Activated naive CD4-positive, alpha-beta T cell treated with anti-CD3 and anti-CD28 coated beads, Interleukin-2, amount 10 ng/mL, durations not matched to agents 7 days and 5 days (primary cell): ENCODE data around the gene FKBP1A.
"Not testable (repeated sequence)": the region's sequence is repeated elsewhere in the genome, so short reads cannot be mapped to it uniquely, and the experiment has no call there.

Experiments
- CTCF ChIA-PET: fragments of 350-600 bp; sonication (Branson Sonifier 250); formaldehyde crosslinking; loops from one replicate; lab custom pipeline; 2021; ENCODE audit warnings: antibody characterized with exemption; lab: Charles Lee
- DNase-seq: peaks from one replicate; pipeline ENCODE4 v3.0.0-alpha.2; 2020
- H3K27ac Mint-ChIP-seq: one replicate; pipeline ENCODE4 v1.8.0; 2021; ENCODE audit warnings: mild to moderate bottlenecking, moderate library complexity, mixed read lengths
- H3K27me3 Mint-ChIP-seq: one replicate; pipeline ENCODE4 v1.8.0; 2021; ENCODE audit warnings: mild to moderate bottlenecking, mixed read lengths
- H3K36me3 Mint-ChIP-seq: one replicate; pipeline ENCODE4 v1.8.0; 2021; ENCODE audit warnings: mixed read lengths
- H3K4me1 Mint-ChIP-seq: one replicate; pipeline ENCODE4 v1.8.0; 2021; ENCODE audit warnings: mixed read lengths
- H3K4me3 Mint-ChIP-seq: one replicate; pipeline ENCODE4 v1.8.0; 2021; ENCODE audit warnings: mild to moderate bottlenecking, moderate library complexity, mixed read lengths
- H3K9me3 Mint-ChIP-seq: one replicate; pipeline ENCODE4 v1.8.0; 2021; ENCODE audit warnings: mixed read lengths

Gene FKBP1A

DNA sequence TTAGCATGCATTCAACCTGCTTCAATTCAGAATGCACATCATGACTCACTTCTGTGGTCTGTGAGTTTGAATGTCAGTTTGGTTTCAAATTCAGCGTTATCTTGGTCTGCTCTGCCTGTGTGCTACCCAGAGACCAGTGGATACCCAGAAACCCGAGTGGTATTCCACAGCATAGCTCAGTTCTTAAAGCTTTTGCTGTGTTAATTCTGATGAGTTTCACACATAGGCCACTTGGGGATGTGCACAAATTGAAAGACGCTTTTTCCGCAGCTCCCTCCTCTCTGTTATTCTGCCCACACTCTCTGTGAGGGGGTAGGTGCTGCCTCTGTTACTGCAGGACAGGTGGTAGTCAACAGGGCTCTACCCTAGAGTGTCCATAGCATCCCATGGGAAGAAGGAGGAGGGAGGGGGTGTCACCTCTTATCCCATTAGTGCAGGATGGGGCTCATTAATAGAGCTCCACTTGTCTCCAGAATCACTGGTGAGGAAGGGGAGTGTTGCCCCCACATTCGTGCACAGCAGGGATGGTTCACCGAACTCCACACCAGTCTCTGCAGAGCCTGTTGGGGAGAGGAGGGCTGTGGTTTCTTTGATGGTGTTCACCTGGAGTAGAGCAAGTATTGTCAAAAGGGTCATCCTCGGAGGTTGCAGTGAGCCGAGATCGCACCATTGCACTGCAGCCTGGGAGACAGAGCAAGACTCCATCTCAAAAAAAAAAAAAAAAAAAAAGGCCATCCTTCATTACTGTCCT, 34.8 kb downstream of the FKBP1A start:
- Mint-ChIP-seq H3K27ac (peak overlapping the region; percentile 82), H3K27me3 (no peaks in the 10 kb centered on the region), H3K4me1 (peaks cover 54% of the 10 kb centered on the region), H3K9me3 (peaks cover 16% of the 10 kb centered on the region), H3K36me3 (peaks cover 83% of the 10 kb centered on the region), H3K4me3 (peak overlapping the region; percentile 47)
- CTCF ChIA-PET = interaction anchor here (0.6 to 1.3 kb wide), 4 partner anchors 19 to 34 kb away, joined by 3 read pairs; no protein-coding TSS in a partner anchor
- DNase-seq = peak; percentile 42

DNA sequence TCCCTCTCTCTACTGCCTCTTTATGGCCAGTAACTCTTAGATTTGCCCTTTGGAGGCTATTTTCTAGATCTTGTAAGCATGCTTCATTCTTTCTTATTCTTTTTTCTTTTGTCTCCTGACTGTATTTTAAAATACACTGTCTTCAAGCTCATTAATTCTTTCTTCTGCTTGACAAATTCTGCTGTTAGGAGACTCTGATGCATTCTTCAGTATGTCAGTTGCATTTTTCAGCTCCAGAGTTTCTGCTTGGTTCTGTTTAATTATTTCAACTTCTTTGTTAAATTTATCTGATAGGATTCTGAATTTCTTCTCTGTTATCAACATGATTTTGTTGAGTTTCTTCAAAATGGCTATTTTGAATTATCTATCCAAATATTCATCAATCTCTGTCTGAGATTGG, 38.9 kb downstream of the FKBP1A start:
- Mint-ChIP-seq H3K27ac (no peak overlapping the region), H3K9me3 (peaks cover 32% of the 10 kb centered on the region), H3K36me3 (peaks cover 75% of the 10 kb centered on the region), H3K4me1 (peaks cover 15% of the 10 kb centered on the region), H3K27me3 (no peaks in the 10 kb centered on the region), H3K4me3 (no peak overlapping the region)
- DNase-seq = no peak
- CTCF ChIA-PET = no interaction called here

DNA sequence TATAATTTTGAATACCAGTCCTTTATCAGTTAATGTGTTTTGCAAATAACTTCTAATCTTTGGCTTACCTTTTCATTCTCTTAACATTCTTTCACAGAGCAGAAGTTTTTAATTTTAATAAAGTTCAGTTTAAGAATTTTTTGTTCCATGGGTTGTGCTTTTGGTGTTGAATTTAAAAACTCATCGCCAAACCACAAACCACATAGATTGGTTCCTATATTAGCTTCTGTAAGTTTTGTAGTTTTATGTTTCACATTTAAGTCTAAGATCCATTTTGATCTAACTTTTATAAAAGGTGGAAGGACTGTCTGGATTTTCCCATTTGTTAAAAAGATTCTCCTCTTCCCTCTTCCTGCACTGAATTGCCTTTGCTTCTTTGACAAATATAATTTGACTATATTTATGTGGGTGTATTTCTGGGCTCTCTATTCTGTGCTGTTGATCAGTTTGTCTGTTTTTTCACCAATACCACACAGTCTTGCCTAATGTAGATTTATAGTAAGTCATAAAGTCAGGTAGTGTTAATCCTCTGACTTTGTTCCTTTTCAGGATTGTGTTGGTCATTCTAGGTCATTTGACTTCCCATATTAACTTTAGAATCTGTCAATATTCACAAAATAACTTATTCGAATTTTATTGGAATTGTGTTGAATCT, 46.4 kb downstream of the FKBP1A start:
- peaks cover 27% of the 10 kb centered on the region for H3K9me3 Mint-ChIP-seq
- CTCF ChIA-PET = interaction anchor here (1.3 kb wide), 1 partner anchor 13 kb away, joined by 3 read pairs; no protein-coding TSS in a partner anchor
- H3K4me1 Mint-ChIP-seq = peaks cover 29% of the 10 kb centered on the region
- no peak overlapping the region for H3K4me3 Mint-ChIP-seq
- H3K27me3 Mint-ChIP-seq = no peaks in the 10 kb centered on the region
- H3K36me3 Mint-ChIP-seq = peaks cover 38% of the 10 kb centered on the region
- H3K27ac Mint-ChIP-seq = peak overlapping the region; percentile 38
- DNase-seq = no peak

DNA sequence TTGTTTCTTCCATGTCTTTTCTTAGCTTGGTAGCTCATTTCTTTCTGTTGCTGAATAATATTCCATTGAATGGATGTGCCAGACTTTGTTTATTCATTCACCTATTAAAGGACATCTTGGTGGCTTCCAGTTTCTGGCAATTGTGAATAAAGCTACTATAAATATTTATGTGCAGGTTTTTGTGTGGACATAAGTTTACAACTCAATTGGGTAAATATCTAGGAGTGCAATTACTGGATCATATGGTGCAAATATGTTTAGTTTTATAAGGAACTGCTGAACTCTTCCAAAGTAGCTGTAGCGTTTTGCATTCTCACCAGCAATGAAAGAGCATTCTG, 47.1 kb downstream of the FKBP1A start:
- CTCF ChIA-PET = interaction anchor here (1.3 kb wide), 1 partner anchor 13 kb away, joined by 3 read pairs; no protein-coding TSS in a partner anchor
- Mint-ChIP-seq H3K9me3 (peaks cover 24% of the 10 kb centered on the region), H3K27me3 (no peaks in the 10 kb centered on the region), H3K27ac (no peak overlapping the region), H3K4me1 (peaks cover 29% of the 10 kb centered on the region), H3K36me3 (peaks cover 31% of the 10 kb centered on the region), H3K4me3 (no peak overlapping the region)
- no peak for DNase-seq

DNA sequence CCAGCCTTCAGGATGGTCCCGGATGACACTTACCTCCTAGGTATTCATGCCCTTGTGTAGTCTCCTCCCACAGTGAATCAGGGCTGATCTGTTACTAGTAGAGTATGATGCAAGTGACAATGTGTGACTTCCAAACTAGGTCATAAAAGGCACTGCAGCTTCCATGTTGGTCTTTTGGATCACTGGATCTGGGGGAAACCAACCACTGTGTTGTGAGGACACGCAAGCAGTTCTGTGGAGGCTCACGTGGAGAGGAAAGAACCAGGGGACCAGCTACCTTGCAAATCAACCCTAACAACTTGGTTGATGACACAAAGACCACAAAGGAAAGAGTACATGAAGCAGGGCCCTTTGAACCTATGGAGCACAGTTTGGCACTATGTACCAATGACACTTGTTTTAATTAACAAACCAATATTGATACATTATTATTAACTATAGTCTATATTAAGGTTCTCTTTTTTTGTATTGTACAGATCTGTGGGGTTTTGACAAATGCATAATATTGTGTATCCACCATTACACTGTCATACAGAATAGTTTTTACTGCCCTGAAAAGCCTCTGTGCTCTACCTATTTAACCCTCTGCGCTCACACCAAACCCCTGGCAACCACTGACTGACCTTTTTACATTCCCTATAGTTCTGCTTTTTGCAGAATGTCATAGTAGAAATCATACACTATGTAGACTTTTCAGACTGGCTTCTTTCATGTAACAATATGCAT, 47.7 kb downstream of the FKBP1A start:
- Mint-ChIP-seq H3K27ac (peak overlapping the region; percentile 26), H3K4me1 (peaks cover 29% of the 10 kb centered on the region), H3K36me3 (peaks cover 26% of the 10 kb centered on the region), H3K9me3 (peaks cover 19% of the 10 kb centered on the region), H3K27me3 (no peaks in the 10 kb centered on the region), H3K4me3 (no peak overlapping the region)
- CTCF ChIA-PET = interaction anchor here (1.3 kb wide), 1 partner anchor 12 kb away, joined by 3 read pairs; no protein-coding TSS in a partner anchor
- no peak for DNase-seq

DNA sequence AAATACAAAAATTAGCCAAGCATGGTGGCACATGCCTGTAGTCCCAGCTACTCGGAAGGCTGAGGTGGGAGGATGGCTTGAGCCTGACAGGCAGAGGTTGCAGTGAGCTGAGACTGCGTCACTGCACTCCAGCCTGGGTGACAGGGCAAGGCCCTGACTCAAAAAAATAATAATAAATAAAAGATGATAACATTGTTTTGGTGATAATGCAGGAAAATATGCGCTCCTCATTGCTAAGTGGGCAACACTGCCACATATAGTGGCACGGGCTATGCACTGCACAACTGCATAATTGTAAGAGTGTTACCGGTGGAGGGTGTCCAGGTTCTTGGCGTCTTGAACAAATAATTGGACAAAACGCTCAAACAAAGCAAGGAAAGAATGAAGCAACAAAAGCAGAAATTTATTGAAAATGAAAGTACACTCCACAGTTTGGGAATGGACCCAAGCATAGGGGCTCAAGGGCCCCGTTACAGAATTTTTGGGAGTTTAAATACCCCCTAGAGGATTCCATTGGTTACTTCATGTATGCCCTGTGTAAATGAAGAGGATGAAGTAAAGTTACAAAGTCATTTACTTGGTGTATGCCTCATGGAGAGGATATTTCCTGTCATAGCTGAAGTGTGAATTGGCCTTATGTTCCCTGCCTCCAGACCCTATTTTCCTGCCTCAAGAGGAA, 49.3 kb downstream of the FKBP1A start:
- not testable (repeated sequence) for H3K27ac Mint-ChIP-seq, H3K27me3 Mint-ChIP-seq, DNase-seq, H3K4me3 Mint-ChIP-seq
- CTCF ChIA-PET = interaction anchor here (1.1 kb wide), 1 partner anchor 28 kb away, joined by 5 read pairs; no protein-coding TSS in a partner anchor
- peaks cover 20% of the 10 kb centered on the region for H3K36me3 Mint-ChIP-seq
- peaks cover 16% of the 10 kb centered on the region for H3K9me3 Mint-ChIP-seq
- H3K4me1 Mint-ChIP-seq = peaks cover 29% of the 10 kb centered on the region

DNA sequence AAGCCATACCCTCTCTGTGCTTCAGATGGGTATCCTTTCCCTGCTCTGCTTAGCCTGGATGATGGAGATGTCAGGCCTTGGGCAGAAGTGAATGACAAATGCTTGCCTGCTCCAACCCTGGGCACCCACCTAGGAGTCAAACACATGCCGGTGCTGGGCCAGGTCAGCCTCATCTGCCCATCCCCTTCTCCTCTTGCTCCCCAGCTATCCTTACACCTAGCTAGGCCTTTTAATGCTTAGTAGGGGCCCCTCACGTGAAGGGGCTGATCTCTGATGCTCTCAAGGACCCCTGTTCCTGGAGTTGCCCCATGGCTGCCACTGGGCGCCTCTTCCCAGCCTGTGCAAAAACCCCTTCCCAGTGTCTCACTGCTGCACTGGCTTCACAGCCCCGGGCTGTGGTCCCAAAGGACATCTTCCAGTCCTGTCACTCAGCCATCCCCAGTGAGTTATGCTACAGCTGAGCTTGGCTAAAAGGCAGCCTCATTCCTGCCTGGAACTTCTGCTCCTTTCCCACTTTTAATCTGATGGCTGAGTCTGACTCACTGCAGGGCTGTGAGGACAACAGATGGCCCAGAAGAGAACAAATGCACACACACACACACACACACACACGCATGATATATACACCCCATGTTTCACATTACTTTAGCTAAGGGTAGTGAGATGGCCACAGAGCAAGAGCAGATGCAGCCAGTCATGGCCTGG, 51.1 kb downstream of the FKBP1A start:
- peaks cover 13% of the 10 kb centered on the region for H3K36me3 Mint-ChIP-seq
- DNase-seq = no peak
- peaks cover 3% of the 10 kb centered on the region for H3K9me3 Mint-ChIP-seq
- H3K27ac Mint-ChIP-seq = no peak overlapping the region
- no peaks in the 10 kb centered on the region for H3K27me3 Mint-ChIP-seq
- H3K4me3 Mint-ChIP-seq = no peak overlapping the region
- CTCF ChIA-PET = no interaction called here
- H3K4me1 Mint-ChIP-seq = peaks cover 27% of the 10 kb centered on the region

DNA sequence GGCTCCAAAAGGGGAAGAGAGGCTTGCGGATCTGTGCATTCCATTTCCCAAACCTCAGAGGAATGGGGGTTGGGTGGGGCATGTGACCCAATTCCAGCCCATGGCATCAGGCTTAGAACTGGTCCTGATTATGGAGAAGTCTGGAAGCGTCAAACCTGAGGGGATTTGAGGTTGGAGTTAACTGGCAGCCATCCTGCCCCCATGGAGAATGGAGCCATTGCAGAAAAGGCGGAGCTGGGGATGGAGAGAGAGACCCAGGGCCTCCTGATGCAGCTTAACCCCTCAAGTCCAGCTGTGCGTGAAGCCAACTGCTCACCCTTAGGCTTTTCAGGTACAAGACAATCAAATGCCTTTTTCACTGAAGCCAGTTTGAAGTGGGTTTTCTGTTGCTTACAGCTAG, 54.1 kb downstream of the FKBP1A start:
- H3K4me3 Mint-ChIP-seq = no peak overlapping the region
- no peak overlapping the region for H3K27ac Mint-ChIP-seq
- CTCF ChIA-PET = interaction anchor here (0.6 kb wide), 1 partner anchor 26 kb away, joined by 3 read pairs; no protein-coding TSS in a partner anchor
- no peaks in the 10 kb centered on the region for H3K27me3 Mint-ChIP-seq
- H3K36me3 Mint-ChIP-seq = peaks cover 14% of the 10 kb centered on the region
- H3K9me3 Mint-ChIP-seq = no peaks in the 10 kb centered on the region
- no peak for DNase-seq
- peaks cover 27% of the 10 kb centered on the region for H3K4me1 Mint-ChIP-seq

DNA sequence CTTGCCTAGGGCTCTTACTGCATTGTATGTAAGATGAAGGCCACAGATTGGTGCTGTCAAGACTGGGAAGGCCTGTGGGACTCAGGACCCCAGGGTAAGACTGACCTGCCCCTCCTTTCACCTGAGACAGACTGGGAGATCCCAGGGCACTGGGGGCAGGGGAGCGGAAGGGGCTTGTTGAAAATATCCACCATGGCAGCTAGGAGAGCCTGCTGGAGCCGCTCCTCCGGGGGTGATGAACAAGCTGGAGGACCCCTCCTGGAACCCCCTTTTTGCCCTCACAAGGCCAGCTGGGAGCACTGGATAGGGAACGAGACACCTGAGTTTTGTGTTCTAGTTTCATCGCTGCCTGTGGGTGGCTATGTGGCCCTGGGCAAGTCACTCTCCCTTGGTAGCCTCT, 54.8 kb downstream of the FKBP1A start:
- CTCF ChIA-PET = no interaction called here
- Mint-ChIP-seq H3K9me3 (no peaks in the 10 kb centered on the region), H3K27ac (no peak overlapping the region), H3K36me3 (peaks cover 19% of the 10 kb centered on the region), H3K4me3 (no peak overlapping the region), H3K4me1 (peaks cover 27% of the 10 kb centered on the region), H3K27me3 (no peaks in the 10 kb centered on the region)
- DNase-seq = no peak

DNA sequence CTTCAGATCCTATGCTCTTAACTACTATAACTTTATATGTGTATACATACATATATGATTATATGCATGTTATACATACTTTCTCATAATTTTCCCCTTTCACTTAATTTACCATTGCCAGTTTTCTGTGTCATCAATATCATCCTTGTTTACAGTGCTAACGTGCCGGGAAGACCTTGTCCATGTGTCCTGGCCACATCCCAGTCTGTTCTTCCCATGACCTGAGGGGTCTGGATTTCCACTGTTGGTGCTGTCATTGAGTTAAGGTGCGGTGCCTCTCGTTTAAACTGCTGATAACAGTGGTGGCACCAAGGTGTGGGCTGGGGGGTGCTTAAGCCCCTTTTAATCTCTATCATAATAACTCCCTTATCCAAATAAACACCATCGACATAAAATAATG, 55.4 kb downstream of the FKBP1A start:
- H3K27me3 Mint-ChIP-seq = no peaks in the 10 kb centered on the region
- CTCF ChIA-PET = no interaction called here
- no peak for DNase-seq
- no peak overlapping the region for H3K27ac Mint-ChIP-seq
- no peak overlapping the region for H3K4me3 Mint-ChIP-seq
- peaks cover 32% of the 10 kb centered on the region for H3K4me1 Mint-ChIP-seq
- H3K9me3 Mint-ChIP-seq = no peaks in the 10 kb centered on the region
- H3K36me3 Mint-ChIP-seq = peaks cover 25% of the 10 kb centered on the region

DNA sequence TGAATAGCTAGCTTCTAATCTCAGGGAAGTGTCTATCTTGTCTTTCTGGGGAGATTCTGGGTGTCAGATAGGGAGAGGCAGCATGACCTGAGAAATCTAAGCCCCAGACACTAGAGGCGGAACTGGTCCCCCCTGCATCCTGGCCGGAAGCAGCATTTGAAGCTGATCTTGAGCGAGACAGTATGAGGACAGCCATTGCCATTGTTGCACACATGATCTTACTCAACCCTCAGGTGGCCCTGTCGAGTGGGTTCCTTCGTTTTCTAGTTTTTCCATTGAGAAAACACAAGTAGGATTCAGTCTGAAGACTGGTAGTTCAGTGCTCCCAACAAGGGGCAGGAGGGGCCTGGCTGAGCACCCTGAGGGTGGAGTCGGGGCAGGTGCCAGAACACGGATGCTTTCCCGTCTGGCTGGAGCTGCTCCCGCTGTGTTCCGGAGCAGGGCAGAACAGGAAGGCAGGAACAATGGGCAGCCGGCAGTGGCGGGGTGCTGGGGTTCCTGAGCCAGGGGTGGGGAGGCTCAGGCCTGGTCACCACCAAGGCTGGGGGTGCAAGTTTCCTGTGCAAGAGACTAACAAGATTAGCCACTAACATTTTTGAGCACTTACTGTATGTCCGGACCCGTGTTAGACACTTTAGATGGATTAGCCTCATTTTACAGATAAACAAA, 56.0 kb downstream of the FKBP1A start:
- H3K4me3 Mint-ChIP-seq = no peak overlapping the region
- no peaks in the 10 kb centered on the region for H3K9me3 Mint-ChIP-seq
- no peak for DNase-seq
- peaks cover 33% of the 10 kb centered on the region for H3K4me1 Mint-ChIP-seq
- peak overlapping the region; percentile 77 for H3K27ac Mint-ChIP-seq
- no peaks in the 10 kb centered on the region for H3K27me3 Mint-ChIP-seq
- peaks cover 30% of the 10 kb centered on the region for H3K36me3 Mint-ChIP-seq
- CTCF ChIA-PET = no interaction called here

DNA sequence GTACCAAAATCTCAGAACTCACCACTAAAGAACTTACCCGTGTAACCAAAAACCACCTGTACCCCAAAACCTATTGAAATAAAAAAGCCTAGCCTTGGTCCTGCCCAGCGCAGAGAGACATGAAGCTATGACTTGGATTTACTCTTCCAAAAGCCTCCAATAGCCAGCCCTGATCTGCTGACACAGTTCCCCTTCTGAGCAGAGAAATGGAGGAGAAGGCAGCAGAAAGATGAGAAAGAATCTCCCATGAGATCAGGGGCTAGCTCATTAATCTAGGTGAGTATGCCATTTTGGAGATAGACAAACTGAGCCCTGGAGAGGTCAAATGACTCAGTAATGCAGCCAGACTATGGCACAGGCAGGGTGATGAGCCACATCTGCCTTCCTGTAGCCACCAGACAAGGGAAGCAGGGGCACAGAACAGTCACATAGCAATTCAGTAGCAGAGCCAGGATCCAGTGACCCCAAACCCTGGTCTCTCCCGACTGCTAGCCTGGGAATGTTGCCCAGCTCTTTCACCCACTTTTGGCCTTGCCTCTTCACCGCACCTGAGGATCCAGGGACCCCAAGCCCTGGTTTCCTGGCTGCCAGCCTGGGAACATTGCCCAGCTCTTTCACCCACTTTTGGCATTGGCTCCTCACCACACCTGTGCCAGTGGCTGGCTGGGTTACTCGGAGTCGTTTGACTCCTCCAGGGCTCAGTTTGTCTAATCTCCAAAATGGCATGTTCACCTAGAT, 56.7 kb downstream of the FKBP1A start:
- H3K4me3 Mint-ChIP-seq = no peak overlapping the region
- H3K36me3 Mint-ChIP-seq = peaks cover 36% of the 10 kb centered on the region
- H3K27me3 Mint-ChIP-seq = no peaks in the 10 kb centered on the region
- no peaks in the 10 kb centered on the region for H3K9me3 Mint-ChIP-seq
- CTCF ChIA-PET = no interaction called here
- peak overlapping the region; percentile 77 for H3K27ac Mint-ChIP-seq
- no peak for DNase-seq
- H3K4me1 Mint-ChIP-seq = peaks cover 38% of the 10 kb centered on the region
